ENCODE data around the gene ATF7IP2. TPM values are rescaled to one million over a fixed set of nuclear protein-coding genes. Genes with fewer than 3 reads are reported as not detected.
A peak's percentile ranks its signal among the peaks of the same experiment; 100 is the strongest.

ATF7IP2 gene
- total and polyA plus RNA-seq, 9 of the 15 experiments (the other 6 are each of a cell fraction or from before 2014, with no cell fraction given) = 131 to 515 (median 196) TPM

GRCh38 chr16:10362077-10362863, 23.6 kb upstream of the ATF7IP2 start (continued):
- TF ChIP-seq, protein P1, sequence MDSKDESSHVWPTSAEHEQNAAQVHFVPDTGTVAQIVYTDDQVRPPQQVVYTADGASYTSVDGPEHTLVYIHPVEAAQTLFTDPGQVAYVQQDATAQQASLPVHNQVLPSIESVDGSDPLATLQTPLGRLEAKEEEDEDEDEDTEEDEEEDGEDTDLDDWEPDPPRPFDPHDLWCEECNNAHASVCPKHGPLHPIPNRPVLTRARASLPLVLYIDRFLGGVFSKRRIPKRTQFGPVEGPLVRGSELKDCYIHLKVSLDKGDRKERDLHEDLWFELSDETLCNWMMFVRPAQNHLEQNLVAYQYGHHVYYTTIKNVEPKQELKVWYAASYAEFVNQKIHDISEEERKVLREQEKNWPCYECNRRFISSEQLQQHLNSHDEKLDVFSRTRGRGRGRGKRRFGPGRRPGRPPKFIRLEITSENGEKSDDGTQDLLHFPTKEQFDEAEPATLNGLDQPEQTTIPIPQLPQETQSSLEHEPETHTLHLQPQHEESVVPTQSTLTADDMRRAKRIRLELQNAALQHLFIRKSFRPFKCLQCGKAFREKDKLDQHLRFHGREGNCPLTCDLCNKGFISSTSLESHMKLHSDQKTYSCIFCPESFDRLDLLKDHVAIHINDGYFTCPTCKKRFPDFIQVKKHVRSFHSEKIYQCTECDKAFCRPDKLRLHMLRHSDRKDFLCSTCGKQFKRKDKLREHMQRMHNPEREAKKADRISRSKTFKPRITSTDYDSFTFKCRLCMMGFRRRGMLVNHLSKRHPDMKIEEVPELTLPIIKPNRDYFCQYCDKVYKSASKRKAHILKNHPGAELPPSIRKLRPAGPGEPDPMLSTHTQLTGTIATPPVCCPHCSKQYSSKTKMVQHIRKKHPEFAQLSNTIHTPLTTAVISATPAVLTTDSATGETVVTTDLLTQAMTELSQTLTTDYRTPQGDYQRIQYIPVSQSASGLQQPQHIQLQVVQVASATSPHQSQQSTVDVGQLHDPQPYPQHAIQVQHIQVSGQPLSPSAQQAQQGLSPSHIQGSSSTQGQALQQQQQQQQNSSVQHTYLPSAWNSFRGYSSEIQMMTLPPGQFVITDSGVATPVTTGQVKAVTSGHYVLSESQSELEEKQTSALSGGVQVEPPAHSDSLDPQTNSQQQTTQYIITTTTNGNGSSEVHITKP (IDR thresholded peaks at IDR 0.05; ENCODE audit: partially characterized antibody) = peak; percentile 89
- TF ChIP-seq ZBTB26 (CRISPR knock-in tag; IDR thresholded peaks at IDR 0.05) = no peak
- TF ChIP-seq, protein P2, sequence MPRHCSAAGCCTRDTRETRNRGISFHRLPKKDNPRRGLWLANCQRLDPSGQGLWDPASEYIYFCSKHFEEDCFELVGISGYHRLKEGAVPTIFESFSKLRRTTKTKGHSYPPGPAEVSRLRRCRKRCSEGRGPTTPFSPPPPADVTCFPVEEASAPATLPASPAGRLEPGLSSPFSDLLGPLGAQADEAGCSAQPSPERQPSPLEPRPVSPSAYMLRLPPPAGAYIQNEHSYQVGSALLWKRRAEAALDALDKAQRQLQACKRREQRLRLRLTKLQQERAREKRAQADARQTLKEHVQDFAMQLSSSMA (CRISPR knock-in tag; IDR thresholded peaks at IDR 0.05) = no peak
- TF ChIP-seq ELF2 (CRISPR knock-in tag; IDR thresholded peaks at IDR 0.05) = peak; percentile 71; the same call in 1 of the 2 replicates
- TF ChIP-seq PTTG1 (tag; IDR thresholded peaks at IDR 0.05; ENCODE audit: low read depth) = peak; percentile 84
- peak; percentile 77 for TF ChIP-seq MTA3 (IDR thresholded peaks at IDR 0.05; ENCODE audit: borderline replicate concordance)
- peak; percentile 72; the same call in 1 of the 2 replicates for TF ChIP-seq JUND (IDR thresholded peaks at IDR 0.05; ENCODE audit: borderline replicate concordance, low read depth, low read length)
- TF ChIP-seq JUND (tag; IDR thresholded peaks at IDR 0.05; ENCODE audit: borderline replicate concordance, low read depth, low read length) = peak; percentile 48; the same call in 1 of the 3 replicates
- TF ChIP-seq ATF7 (IDR thresholded peaks at IDR 0.05) = peak; percentile 85
- TF ChIP-seq PHF20 (IDR thresholded peaks at IDR 0.05; ENCODE audit: partially characterized antibody) = no peak
- peak; percentile 94 for TF ChIP-seq DMBX1 (CRISPR knock-in tag; IDR thresholded peaks at IDR 0.05; ENCODE audit: borderline replicate concordance)
- no peak for TF ChIP-seq ATF1 (CRISPR knock-in tag; IDR thresholded peaks at IDR 0.05)
- TF ChIP-seq ATF1 (tag; IDR thresholded peaks at IDR 0.05) = peak; percentile 76
- no peak; the same call in 1 of the 2 replicates for TF ChIP-seq ZNF507 (tag; conservative IDR thresholded peaks at IDR 0.05)
- no peak for TF ChIP-seq SLC30A9 (CRISPR knock-in tag; IDR thresholded peaks at IDR 0.05)
- peak in 1 of 2 experiments; percentile 90; a peak in 2 of 4 replicates for TF ChIP-seq ETV6 (IDR thresholded peaks at IDR 0.05; ENCODE audit: borderline replicate concordance in 1 of 2, low read depth in 2 of 2, low read length in 1 of 2)
- TF ChIP-seq ETV6 (CRISPR knock-in tag; IDR thresholded peaks at IDR 0.05; ENCODE audit: borderline replicate concordance) = no peak
- peak; percentile 80 for TF ChIP-seq THRA (IDR thresholded peaks at IDR 0.05)
- TF ChIP-seq PHB2 (IDR thresholded peaks at IDR 0.05; ENCODE audit: low read depth) = peak; percentile 73
